Measurements from ENCODE around the gene DPYD. TPM values are rescaled to one million over a fixed set of nuclear protein-coding genes. Genes with fewer than 3 reads are reported as not detected.

DPYD gene
- total and polyA plus RNA-seq, 9 of the 15 experiments (the other 6 are each of a cell fraction or from before 2014, with no cell fraction given) = 0.03 to 0.25 (median 0.08) TPM; not detected in 2

- Histone ChIP-seq H4K20me1 (replicated peaks; ENCODE audit: control insufficient read depth, insufficient read depth, low read length) (no peaks in the 10 kb centered on the region), H3K4me3 (no peak overlapping the region), H2AFZ (ENCODE audit: low read depth, low read length) (no peak overlapping the region), H3K9me3 (replicated peaks; ENCODE audit: control insufficient read depth, insufficient read depth, low read depth, low read length) (no peaks in the 10 kb centered on the region), H3K9me1 (ENCODE audit: control insufficient read depth, insufficient read depth, low read length) (no peaks in the 10 kb centered on the region), H3K27ac (ENCODE audit: extremely low read depth, low read depth, low read length) (no peak overlapping the region), H3K4me1 (replicated peaks in 1 of 2; ENCODE audit: control insufficient read depth in 2 of 2, insufficient read depth in 2 of 2, low read length in 2 of 2) (no peaks in the 10 kb centered on the region), H3K27me3 (ENCODE audit: control insufficient read depth in 2 of 2, insufficient read depth in 2 of 2, low read length in 2 of 2) (no peaks in the 10 kb centered on the region), H3K36me3 (ENCODE audit: control insufficient read depth, insufficient read depth, low read length) (no peaks in the 10 kb centered on the region), H3K4me2 (ENCODE audit: insufficient read depth, low read length) (no peak overlapping the region), H3K9ac (ENCODE audit: insufficient read depth in 1 of 2, low read depth in 2 of 2, low read length in 2 of 2) (no peak overlapping the region), H3K79me2 (ENCODE audit: control insufficient read depth, insufficient read depth, low read length) (no peaks in the 10 kb centered on the region)
- intact Hi-C loops (cut with micrococcal nuclease) = no loop called here
- ChIA-PET CTCF (ENCODE audit: low intra/inter-chr PET ratio) (no interaction called here), POLR2A (interaction anchor here (0.7 to 1.3 kb wide), 2 partner anchors 16 to 32 kb away, joined by 3 read pairs; no protein-coding TSS in a partner anchor)
- TF ChIP-seq ZNF699 (CRISPR knock-in tag; IDR thresholded peaks at IDR 0.05; ENCODE audit: insufficient replicate concordance) = no peak
- TF ChIP-seq RBM14 (IDR thresholded peaks at IDR 0.05; ENCODE audit: borderline replicate concordance, insufficient read depth, low read depth, low read length) = no peak
- TF ChIP-seq GTF3C2 (IDR thresholded peaks at IDR 0.05; ENCODE audit: borderline replicate concordance, extremely low read depth, insufficient read length) = no peak
- no peak for TF ChIP-seq MEIS2 (IDR thresholded peaks at IDR 0.05; ENCODE audit: partially characterized antibody)
- no peak for TF ChIP-seq TFAM (CRISPR knock-in tag; conservative IDR thresholded peaks at IDR 0.05)
- no peak for TF ChIP-seq SIN3B (IDR thresholded peaks at IDR 0.05; ENCODE audit: low read depth)
- TF ChIP-seq CHD2 (IDR thresholded peaks at IDR 0.05; ENCODE audit: low read depth, low read length) = no peak
- no peak for TF ChIP-seq RFX7 (CRISPR knock-in tag; IDR thresholded peaks at IDR 0.05)
- no peak for TF ChIP-seq GATAD2B (IDR thresholded peaks at IDR 0.05; ENCODE audit: borderline replicate concordance)
- TF ChIP-seq, protein P1, sequence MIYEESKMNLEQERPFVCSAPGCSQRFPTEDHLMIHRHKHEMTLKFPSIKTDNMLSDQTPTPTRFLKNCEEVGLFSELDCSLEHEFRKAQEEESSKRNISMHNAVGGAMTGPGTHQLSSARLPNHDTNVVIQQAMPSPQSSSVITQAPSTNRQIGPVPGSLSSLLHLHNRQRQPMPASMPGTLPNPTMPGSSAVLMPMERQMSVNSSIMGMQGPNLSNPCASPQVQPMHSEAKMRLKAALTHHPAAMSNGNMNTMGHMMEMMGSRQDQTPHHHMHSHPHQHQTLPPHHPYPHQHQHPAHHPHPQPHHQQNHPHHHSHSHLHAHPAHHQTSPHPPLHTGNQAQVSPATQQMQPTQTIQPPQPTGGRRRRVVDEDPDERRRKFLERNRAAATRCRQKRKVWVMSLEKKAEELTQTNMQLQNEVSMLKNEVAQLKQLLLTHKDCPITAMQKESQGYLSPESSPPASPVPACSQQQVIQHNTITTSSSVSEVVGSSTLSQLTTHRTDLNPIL (CRISPR knock-in tag; IDR thresholded peaks at IDR 0.05) = no peak
- TF ChIP-seq, protein P2, sequence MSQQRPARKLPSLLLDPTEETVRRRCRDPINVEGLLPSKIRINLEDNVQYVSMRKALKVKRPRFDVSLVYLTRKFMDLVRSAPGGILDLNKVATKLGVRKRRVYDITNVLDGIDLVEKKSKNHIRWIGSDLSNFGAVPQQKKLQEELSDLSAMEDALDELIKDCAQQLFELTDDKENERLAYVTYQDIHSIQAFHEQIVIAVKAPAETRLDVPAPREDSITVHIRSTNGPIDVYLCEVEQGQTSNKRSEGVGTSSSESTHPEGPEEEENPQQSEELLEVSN (IDR thresholded peaks at IDR 0.05; ENCODE audit: borderline replicate concordance in 1 of 2, extremely low read depth in 1 of 2, insufficient read depth in 1 of 2, insufficient read length in 1 of 2, low read depth in 1 of 2, low read length in 1 of 2, poor library complexity in 1 of 2, severe bottlenecking in 1 of 2) = no peak
- TF ChIP-seq NCOA4 (IDR thresholded peaks at IDR 0.05; ENCODE audit: partially characterized antibody) = no peak
- no peak for TF ChIP-seq ZNF561 (CRISPR knock-in tag; conservative IDR thresholded peaks at IDR 0.05)
- TF ChIP-seq ZNF766 (CRISPR knock-in tag; conservative IDR thresholded peaks at IDR 0.05) = no peak
- no peak for TF ChIP-seq TRIM25 (IDR thresholded peaks at IDR 0.05; ENCODE audit: borderline replicate concordance)
- TF ChIP-seq MTF1 (CRISPR knock-in tag; IDR thresholded peaks at IDR 0.05; ENCODE audit: borderline replicate concordance) = no peak
- FAIRE-seq (no peak), DNase-seq (ENCODE audit: extremely low read depth in 1 of 4, low spot score in 3 of 4) (no peak), ATAC-seq (no peak)
- in situ Hi-C loops (cut with MboI) = no loop called here
- BruUV-seq (replicated peaks) = no TSS peak
- WGBS (ENCODE audit: insufficient coverage, low coverage, missing lambda C conversion rate) = 3% methylated on average over 2 of the region's 2 CpGs
Measured at GRCh38 chr1:97936976-97937375, 16.1 kb upstream of the DPYD start.
